ENCODE measurements around the gene ST3GAL2.

The ST3GAL2 gene

GRCh38 chr16:70394853-70395252, 44.0 kb downstream of the ST3GAL2 start:
- Histone ChIP-seq H3F3A (ENCODE audit: insufficient read depth) (no peaks in the 10 kb centered on the region), H3K4me3 (ENCODE audit: insufficient read depth, low read length, poor library complexity, severe bottlenecking) (no peak overlapping the region), H3K36me3 (ENCODE audit: low read length) (no peaks in the 10 kb centered on the region), H3K27ac (ENCODE audit: low read depth, low read length) (no peak overlapping the region), H3K9me3 (ENCODE audit: insufficient read depth, low read length) (no peaks in the 10 kb centered on the region), H4K20me1 (ENCODE audit: low read depth, low read length) (no peaks in the 10 kb centered on the region), H3K79me2 (ENCODE audit: insufficient read depth, low read length) (no peaks in the 10 kb centered on the region), H2AFZ (ENCODE audit: low read depth, low read length, severe bottlenecking) (no peak overlapping the region), H3K9me2 (replicated peaks; ENCODE audit: insufficient read depth, low read length) (no peaks in the 10 kb centered on the region), H3K9ac (ENCODE audit: low read length) (no peak overlapping the region), H3K27me3 (ENCODE audit: low read length) (no peaks in the 10 kb centered on the region), H3K4me2 (ENCODE audit: low read depth, low read length, poor library complexity, severe bottlenecking) (no peak overlapping the region)
- TF ChIP-seq EZH2phosphoT487 (conservative IDR thresholded peaks at IDR 0.05; ENCODE audit: low read length), result no peak
- TF ChIP-seq CTCF (IDR thresholded peaks at IDR 0.05; ENCODE audit: insufficient read depth, low read length, poor library complexity, severe bottlenecking), result no peak

GRCh38 chr16:70393662-70394061, 45.2 kb downstream of the ST3GAL2 start:
- Histone ChIP-seq H3K4me3 (ENCODE audit: insufficient read depth, low read length, poor library complexity, severe bottlenecking) (no peak overlapping the region), H3K9ac (ENCODE audit: low read length) (no peak overlapping the region), H3K27me3 (ENCODE audit: low read length) (no peaks in the 10 kb centered on the region), H3K36me3 (ENCODE audit: low read length) (no peaks in the 10 kb centered on the region), H3K27ac (ENCODE audit: low read depth, low read length) (no peak overlapping the region), H4K20me1 (ENCODE audit: low read depth, low read length) (no peaks in the 10 kb centered on the region), H2AFZ (ENCODE audit: low read depth, low read length, severe bottlenecking) (no peak overlapping the region), H3K79me2 (ENCODE audit: insufficient read depth, low read length) (no peaks in the 10 kb centered on the region), H3K9me3 (ENCODE audit: insufficient read depth, low read length) (no peaks in the 10 kb centered on the region), H3K4me2 (ENCODE audit: low read depth, low read length, poor library complexity, severe bottlenecking) (no peak overlapping the region), H3K9me2 (replicated peaks; ENCODE audit: insufficient read depth, low read length) (no peaks in the 10 kb centered on the region), H3F3A (ENCODE audit: insufficient read depth) (no peaks in the 10 kb centered on the region)
- TF ChIP-seq EZH2phosphoT487 (conservative IDR thresholded peaks at IDR 0.05; ENCODE audit: low read length) (no peak), CTCF (IDR thresholded peaks at IDR 0.05; ENCODE audit: insufficient read depth, low read length, poor library complexity, severe bottlenecking) (no peak)

- H4K20me1 ChIP-seq (ENCODE audit: low read depth, low read length), result no peaks in the 10 kb centered on the region
- no peaks in the 10 kb centered on the region for H3K36me3 ChIP-seq (ENCODE audit: low read length)
- no peak for TF ChIP-seq EZH2phosphoT487 (conservative IDR thresholded peaks at IDR 0.05; ENCODE audit: low read length)
- TF ChIP-seq CTCF (IDR thresholded peaks at IDR 0.05; ENCODE audit: insufficient read depth, low read length, poor library complexity, severe bottlenecking), result no peak
Measured at GRCh38 chr16:70392606-70393005, 46.3 kb downstream of the ST3GAL2 start.

More at GRCh38 chr16:70392606-70393005, 46.3 kb downstream of the ST3GAL2 start:
- Histone ChIP-seq H3K4me3 (ENCODE audit: insufficient read depth, low read length, poor library complexity, severe bottlenecking) (no peak overlapping the region), H3F3A (ENCODE audit: insufficient read depth) (no peaks in the 10 kb centered on the region), H3K4me2 (ENCODE audit: low read depth, low read length, poor library complexity, severe bottlenecking) (no peak overlapping the region), H3K9me2 (replicated peaks; ENCODE audit: insufficient read depth, low read length) (no peaks in the 10 kb centered on the region), H3K79me2 (ENCODE audit: insufficient read depth, low read length) (no peaks in the 10 kb centered on the region), H2AFZ (ENCODE audit: low read depth, low read length, severe bottlenecking) (no peak overlapping the region), H3K27me3 (ENCODE audit: low read length) (no peaks in the 10 kb centered on the region), H3K9me3 (ENCODE audit: insufficient read depth, low read length) (no peaks in the 10 kb centered on the region), H3K9ac (ENCODE audit: low read length) (no peak overlapping the region), H3K27ac (ENCODE audit: low read depth, low read length) (no peak overlapping the region)
